Right renal cortex interstitium (tissue), 3 donors: Measurements from ENCODE around the gene POU2F2. TPM values are rescaled to one million over a fixed set of nuclear protein-coding genes. Genes with fewer than 3 reads are reported as not detected.

Experiments
- DNase-seq, 3 donors: peaks; one replicate each; pipeline ENCODE4 v3.0.0-alpha.2; 2013; ENCODE audit warnings: low read depth in 3 of 3, low spot score in 2 of 3
- polyA plus RNA-seq, 3 donors: library from polyadenylated mRNA; unstranded; fragments of 120-200 nt; gene quantifications; one replicate each; pipeline ENCODE4 v1.2.1, GENCODE V29; 2013; ENCODE audit not compliant: insufficient read length in 3 of 3

Gene POU2F2
- polyA plus RNA-seq = 1 to 10 TPM in 2 of 3 donors, under 1 TPM in 1; 0.72 to 1.3 (median 1.1) TPM

DNA sequence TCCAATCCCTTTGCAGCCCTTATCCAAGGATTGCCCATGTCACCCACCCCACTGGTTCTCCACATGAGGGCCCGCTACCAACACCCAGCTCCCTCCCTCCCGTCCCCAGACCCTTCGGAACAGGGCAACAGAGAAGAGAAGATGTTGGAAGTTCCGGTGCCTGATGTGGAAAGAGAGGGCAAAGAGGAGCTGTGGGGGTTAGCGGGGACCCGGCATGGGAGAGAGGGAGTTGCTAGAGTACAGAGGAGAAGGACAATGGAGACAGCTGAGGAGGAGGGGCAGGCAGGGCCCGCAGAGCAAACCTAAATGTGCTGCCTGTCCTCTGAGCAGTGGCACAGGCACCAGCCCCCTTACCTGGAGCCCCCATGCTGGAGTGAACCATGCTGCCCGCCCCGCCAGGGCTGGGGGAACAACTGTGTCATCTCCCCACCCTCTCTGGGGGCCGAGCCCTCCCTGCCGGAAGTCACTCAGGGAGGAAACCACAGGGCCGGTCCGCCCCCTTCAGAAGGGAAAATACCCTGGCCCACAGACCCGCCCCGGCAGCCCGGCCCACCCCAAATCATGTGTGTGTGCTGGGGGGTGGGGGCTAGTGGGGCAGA lies at the start of gene POU2F2:
TSS of gene POU2F2 (minus strand) at position 417 of the 599 bp plus-strand sequence. CDS start at position 382, 35 bp downstream.
- DNase-seq = no peak

DNA sequence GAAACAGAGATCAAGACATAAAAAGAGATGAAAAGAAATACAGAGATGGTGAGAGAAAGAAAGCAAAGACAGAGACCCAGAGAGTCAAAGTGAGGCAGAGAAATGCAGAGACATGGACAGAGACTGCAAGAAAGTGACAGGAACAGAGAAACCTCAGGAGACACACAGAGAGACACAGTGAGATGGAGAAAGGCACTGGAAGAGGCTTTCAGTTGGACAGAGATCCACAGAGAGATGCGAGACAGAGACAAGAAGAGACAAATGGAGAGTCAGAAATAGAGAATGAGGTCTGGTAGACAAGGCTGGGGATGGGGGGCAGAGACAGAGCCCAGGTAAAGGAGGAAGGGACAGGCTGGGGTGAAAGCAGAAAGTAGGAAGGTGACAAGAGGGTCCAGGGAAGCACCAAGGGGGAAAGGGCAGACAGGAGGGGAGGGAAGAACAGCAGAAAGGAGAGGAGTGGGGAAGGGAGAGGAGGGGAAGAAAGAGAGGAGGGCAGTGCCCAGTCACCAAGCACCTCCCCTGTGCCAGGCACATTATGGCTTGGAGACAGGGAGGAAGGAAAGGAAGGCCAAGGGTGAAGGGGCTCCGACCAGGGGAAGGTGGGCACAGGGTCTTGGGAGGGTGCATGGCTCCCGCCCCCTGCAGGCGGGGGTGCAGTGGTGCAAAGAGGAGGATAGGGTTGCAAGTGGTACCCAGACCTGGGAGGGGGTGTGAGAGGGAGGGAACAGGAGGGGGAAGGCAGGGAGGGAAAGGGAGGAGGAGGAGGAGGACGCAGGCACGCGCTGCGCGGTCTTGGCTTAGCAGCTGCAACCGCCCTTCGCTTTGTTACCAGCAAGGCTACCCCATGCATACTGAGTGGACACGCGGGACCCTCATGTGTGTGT lies 46.8 kb upstream of the POU2F2 start:
- no peak for DNase-seq

DNA sequence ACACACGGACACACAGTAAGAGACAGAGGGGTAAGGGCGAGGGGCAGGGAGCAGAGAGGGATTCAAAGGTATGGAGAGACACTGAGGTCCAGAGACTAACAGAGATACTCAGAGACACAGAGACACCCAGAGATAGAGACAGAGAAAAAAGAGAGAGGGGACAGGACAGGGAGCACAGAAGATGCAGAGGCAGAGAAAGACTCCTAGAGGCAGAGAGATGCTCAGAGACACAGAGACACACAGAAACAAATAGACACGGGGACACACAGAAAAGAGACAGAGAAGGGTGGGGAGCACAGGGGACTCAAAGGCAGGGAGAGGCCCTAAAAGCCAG lies 45.4 kb upstream of the POU2F2 start:
- no peak for DNase-seq

DNA sequence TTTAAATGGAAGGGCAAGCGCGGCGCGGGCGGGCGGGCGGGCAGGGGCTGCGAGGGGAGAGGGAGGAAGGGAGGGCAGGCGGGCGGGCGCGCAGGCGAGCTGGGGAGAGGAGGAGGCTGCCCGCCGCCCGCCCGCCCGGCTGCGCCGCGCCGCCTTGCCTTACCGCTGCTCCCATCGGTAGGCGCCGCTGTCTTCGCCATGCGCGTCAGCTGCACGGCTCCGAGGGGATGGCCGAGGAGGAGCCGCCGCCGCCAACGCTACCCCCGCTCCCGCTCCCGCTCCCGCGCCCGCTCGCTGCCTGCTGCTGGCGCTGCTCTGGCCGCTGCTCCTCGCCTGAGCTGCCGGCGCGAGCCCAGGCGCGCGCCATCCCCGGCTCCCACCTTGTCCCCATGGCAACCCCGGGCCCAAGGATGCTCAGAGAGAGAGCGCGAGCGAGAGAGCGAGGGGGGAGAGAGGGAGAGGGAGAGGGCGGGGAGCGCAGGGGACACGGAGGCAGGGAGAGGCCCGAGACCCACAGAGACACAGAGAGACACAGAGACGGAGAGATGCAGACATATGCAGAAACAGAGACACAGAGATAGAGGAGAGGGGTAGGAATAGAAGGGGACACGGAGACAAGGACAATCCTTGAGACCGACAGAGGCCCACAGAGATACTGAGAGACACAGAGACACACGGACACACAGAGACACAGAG lies 44.9 kb upstream of the POU2F2 start:
- DNase-seq = peak; percentile 6 to 46 (median 19)

DNA sequence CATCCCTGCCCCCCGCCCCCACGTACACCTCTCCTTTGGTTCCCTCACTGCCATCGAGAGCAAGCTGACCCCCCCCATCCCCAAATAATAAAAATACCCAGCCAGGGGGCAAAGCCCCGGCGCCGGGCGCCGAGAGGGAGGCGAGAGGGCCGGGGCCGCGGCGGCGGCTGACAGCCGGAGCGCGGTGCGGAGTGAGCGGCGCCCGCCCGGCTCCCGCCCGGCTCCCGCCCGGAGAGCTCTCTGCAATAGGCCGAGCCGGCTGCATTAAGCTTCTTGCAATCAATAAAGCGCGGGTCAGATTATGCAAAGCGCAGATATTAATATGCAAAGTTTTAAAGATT lies 44.4 kb upstream of the POU2F2 start:
- DNase-seq = peak in 1 of 3 donors; percentile 10

DNA sequence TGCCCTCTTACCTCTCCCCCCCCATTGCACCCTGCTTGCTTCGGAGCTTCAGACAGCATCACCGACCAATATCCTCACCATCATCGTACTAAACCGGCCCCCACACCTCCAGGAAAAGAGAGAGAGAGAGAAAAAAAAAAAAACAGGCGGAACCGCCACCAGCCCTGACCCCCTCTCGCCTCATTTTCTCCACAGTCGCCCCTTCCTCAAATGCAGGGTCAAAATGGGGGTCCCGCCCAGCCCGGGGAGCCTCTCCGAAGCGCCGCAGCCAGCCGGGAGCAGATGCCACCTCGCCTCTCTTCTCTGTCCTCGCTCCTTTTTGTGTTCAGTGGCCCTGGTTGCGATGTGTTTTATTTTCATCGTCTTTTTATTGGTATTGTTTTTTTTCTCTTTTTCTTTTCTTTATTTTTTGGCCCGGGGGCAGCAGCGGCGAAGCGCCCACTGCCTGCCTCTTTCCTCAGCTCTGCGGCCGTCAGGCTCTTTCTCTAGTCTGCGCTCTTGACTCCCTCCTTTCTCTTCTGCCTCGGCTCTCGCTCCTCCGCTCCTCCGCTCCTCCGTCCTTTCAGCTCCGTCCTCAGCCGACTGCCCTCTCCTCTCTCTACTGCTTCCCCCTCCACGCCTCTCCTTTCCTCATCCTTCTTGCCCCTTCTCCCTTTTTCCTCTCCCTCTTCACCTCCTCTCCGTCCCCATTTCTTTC lies 43.9 kb upstream of the POU2F2 start:
- peak in 1 of 3 donors; percentile 3 for DNase-seq

DNA sequence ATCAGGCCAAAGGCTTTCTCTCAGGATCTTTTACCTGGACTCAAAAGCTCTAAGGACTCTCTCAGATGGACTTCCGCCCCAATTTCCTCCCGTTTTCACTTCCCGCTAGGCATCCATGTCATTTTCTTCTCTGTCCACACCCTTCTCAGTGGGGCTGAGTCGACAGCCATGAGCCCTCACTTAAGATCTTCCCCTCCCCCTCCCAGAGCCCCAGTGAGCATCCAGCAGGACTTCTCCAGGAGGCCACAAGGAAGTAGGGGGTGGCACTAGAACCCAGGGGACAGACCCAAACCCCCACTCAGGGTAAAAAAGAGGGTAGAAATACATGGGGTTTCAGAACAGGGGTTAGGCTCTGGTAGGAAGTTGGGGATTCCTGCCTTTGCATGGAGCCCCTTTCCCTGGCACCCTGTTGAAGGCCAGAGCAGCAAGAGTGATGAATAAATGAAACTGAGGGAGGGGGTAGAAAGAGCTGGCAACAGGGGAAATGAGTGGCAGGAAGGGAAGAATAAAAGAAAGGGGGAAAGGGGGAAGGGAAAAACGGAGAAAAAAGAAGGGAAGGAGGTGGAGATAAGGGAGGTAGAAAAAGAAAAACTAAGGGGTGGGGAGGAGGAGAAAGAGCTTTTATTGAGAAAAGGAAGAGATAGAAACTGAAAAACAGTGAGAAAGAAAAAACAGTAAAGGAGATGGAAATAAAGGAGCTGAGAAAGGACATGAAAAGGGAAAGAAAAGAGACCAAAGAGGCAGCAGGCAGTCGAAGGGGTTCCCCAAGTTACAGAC lies 42.9 kb upstream of the POU2F2 start:
- no peak for DNase-seq

DNA sequence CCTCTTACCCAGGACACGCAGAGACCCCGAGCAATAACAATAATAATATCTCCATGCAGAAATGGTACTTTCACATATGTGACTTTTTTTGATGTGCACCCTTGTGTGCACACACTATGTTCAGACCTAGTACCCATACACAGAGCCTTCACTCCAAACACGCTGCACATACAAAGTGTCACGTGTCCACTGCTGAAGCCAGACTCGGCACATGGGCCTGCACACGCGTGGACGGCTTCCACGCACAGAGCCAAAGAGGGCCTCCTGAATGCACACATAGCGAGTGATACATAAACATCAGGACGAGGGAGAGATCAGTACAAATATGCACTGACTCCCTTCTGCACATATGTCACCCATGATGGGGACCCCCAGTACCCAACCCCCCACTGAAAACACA lies 41.9 kb upstream of the POU2F2 start:
- no peak for DNase-seq

DNA sequence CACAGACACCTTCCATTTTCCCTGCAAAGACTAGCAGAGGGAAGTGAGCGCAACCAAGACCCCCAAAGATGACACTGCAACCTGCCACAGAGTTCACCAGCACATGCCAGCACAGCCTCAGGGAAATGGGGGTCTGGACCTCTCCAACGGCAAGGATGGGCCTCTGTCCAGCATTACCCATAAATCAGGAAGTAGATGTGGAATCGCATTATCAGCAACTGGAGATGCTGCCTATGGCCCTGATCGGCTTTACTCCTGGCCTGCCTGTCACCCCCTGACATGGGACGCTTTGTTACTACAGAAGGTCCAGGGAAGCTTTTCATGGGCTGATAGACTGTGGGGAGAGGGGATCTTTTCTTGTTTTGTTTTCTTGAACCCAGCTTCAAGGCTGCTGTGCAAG lies 41.4 kb upstream of the POU2F2 start:
- DNase-seq = no peak

DNA sequence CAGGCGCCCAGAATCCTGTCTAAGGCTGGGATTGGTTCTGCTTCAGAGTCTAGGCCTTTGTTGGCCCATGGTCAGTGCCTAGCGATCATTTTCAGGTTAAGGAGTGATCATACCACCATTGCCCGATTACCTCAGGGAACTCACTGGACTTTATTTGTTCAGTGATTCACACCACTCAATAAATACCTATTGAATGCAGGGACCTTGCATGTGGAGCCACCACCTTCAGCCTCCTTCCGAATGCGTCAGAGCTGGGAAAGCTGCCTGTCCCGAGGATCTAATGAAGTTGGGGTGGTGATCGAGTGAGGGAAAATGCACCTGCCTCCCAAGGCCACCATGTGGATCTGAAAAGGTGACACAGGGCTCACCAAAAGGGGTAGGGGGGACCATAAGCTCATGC lies 40.0 kb upstream of the POU2F2 start:
- DNase-seq = no peak

DNA sequence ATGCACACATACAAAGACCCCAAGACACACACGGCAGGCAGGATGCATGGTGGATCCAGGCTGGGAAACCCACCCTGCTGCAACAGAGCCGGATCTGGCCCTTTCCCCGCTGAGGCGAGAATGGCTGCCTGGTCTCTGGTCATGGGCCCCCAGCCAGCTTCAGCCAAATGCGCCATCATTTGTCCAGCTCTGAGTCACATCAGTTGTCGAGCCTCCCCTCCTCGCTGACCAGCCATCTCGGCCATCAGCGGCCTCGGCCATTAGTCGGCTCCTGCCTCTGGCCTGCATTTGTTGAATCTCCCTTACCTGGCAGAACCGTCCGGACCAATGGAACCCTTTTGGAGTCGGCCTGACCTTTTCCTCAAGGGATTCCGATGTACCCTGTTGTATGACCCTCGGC lies 38.5 kb upstream of the POU2F2 start:
- DNase-seq = no peak

DNA sequence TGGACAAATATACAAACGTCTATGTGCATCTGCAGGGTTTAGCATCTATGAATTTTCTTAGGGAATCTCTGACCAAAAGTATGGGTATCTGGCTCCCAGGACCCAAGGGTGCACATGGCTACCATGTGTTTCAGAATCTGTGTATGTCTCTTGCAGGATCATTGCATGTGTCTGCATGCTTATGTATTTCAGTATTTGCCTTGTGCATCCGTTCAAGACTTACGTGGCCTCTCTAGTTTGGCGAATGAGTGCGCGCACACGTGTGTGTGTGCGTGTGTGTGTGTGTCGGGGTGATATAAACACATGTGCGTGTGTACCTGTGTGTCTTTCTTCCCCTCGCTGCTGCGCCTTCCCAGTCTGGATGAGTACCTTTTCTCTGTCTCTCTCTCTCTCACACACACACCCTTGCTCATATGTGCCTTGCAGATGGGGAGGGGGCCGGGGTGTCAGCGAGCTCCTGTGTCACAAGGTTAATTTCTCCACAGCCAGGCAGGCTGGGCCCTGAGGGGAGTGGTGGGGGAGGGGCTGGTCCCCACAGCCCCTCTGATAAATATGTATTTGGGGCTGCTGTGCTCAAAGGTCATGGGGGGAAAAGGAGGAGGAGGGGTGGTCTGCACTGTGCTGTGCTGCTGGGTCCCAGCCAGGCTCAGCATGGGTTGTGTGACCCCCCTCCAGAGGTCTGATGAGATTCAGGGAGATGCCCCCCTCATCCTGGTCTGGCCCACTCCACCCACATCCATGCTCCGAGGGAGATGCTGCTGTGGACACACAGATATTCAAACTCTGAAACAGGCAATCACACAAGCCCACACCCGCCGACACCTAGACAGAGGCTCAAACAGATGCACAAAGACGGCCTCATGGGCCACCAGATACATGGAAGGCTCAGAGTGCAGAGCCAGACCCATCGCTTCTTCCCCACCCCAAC lies 37.5 kb upstream of the POU2F2 start:
- DNase-seq = no peak

DNA sequence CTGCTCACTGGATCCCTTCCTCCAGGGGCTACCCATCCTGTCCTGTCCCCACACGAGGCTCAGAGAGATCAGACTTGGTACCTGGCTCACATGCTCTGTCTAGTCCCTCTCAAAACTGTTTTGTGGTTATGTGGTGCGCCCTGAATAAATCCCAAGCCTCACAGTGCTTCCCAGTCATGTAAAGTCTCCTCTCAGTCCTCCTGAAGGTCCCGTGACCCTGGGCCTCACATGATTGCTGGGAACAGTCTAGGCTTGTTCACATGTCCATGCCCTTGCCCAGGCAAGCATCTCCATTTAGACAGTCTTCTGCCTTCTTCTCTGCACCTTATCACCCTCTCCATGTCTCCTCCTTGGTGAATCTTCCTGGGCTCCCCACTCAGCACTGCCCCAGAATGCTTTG lies 36.0 kb upstream of the POU2F2 start:
- no peak for DNase-seq

DNA sequence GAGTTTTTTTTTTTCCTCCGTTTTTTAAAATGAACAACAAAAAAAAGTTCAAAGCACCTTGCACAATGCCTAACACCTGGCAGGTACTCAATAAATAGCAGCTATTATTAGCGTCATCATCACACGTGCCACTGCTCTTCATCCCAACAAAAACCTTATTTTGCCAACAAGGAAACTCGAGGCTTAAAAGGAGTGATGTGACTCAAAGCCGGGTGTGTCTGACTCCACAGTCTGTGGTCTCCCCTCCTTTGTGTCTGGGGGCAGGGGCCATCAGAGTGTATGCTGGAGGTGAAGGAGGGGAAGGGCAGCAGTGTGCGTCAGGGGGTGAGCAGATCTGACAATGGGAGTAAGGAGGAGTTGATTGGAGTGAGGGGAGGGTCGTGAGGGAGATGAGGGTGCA lies 34.1 kb upstream of the POU2F2 start:
- no peak for DNase-seq

DNA sequence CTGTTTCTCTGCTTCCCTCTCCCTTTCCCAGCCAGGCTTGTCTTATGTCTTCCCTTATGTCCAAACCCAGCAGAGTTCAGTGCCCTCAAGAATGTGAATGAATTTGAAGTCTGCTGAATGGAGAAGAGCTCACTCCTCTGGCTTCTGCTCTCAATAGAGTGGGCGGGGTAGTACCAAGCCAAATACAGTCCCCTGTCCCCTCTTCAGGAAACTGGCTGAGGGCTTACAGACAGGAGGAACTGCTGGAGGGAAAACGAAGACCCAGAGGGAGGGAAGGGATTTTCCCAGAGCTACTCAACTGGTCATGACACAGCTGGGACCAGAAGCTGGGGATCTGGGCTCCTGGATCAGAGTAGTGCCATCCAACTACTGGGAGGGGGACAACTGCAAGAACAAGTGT lies 32.9 kb upstream of the POU2F2 start:
- DNase-seq = no peak

DNA sequence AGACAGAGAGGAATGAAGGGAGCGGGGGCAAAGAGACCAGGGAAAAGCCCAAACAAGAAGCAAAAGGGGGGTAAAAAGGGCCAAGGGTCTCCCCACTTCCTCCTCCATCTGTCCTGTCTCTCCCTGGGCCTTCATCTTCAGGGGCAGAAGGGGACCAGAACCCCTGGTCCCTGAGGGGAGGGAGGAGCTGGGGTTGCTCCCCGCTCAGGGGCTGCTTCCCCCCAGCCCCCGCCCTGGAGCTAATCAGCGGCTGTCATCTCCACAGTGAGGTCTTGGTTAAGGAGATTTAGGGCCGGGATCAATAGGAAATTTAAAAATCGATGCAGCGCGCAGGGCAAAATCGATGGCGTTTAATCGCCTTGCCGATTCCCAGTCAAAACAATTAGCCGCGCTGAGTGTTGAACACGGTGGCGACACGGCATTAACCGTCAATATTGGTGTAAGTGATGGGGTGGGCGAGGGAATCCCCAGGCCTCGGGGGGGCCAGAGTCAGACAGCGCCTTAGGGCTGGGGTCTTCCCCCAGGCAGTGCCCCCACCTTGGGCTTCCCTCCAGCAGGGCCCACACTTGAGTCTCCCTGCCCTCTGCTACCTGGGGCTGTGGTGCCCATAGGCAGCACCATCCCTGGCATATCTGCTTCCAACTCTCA lies 29.5 kb upstream of the POU2F2 start:
- DNase-seq = no peak

DNA sequence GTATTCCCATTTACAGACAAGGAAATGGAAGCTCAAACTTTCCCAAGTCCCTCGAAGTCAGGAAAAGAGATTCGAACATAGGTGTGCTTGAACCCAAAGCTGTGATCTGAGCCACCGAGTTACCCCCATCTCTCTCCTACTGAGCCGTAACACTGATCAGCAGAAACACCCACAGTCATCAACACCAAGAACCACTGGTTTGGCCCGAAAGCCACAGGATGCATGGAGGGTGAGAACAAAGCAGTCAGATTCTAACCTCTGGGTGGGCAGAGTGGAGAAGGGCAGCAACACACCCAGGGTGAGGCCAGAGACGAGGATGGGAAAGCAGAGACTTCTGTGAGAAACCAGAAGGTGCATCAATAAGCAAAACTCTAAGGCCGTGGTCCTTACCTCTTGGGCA lies 27.7 kb upstream of the POU2F2 start:
- no peak for DNase-seq

DNA sequence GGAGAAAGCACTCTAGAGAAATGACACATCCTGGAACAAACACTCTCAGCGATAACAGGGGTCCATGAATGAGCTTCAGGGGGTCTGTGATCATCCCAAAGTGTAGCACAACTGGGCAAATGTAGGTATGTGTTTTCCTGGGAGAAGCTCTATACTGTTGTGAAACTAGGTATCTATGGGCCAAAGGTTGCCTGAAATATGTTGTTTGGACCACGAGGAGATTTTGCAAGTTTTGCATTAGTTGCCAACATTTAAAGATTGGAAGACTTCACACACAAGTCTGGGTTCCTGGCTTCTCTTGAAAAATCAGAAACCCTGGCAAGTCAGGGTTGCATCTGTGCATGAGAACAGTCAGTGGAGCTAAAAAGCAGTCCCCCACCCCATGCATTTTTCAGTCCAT lies 26.7 kb upstream of the POU2F2 start:
- DNase-seq = no peak

DNA sequence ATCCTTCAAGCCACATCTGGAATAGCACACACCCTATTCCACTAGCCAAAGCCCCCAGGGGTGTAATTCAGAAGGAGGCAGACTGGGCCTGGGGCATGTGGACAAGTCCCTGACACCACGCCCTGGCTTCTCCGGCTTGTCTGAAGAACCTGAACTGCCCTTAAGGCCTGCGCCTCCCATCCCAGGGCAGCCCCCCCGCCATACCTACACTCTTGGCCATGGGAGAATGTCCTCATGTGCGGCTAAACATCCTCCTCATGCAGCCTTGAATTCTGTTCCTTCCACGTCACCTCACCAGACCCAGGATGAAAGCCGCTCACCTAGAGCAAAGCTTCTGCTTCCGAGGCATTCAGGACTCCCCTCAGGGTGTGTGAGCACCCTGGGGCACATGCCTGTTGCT lies 24.3 kb upstream of the POU2F2 start:
- no peak for DNase-seq
